Gastroesophageal sphincter (tissue), 4 donors: Measurements from ENCODE around the gene TSPAN7. TPM values are rescaled to one million over a fixed set of nuclear protein-coding genes. Genes with fewer than 3 reads are reported as not detected.

Experiments used
- ATAC-seq: fragments of 150-250 bp; one replicate; pipeline ENCODE4 v1.9.1; 2016; ENCODE audit warnings: mild to moderate bottlenecking, moderate library complexity
- H3K27ac ChIP-seq, 4 donors: fragments of 200-600 bp; sonication (generic) in 3 of 4; 1 replicate in 3 of 4; 2 replicates in 1 of 4; pipeline ENCODE4 v1.5.1; 2016 to 2019
- H3K27me3 ChIP-seq: fragments of 200-600 bp; sonication (generic); one replicate; pipeline ENCODE4 v1.5.1; 2019
- H3K36me3 ChIP-seq, 2 donors: fragments of 200-600 bp; sonication (generic); one replicate each; pipeline ENCODE4 v1.5.1; 2019; ENCODE audit warnings: control low read depth in 1 of 2
- H3K4me1 ChIP-seq, 3 donors: fragments of 200-600 bp; sonication (generic); 1 replicate in 2 of 3; 2 replicates in 1 of 3; pipeline ENCODE4 v1.5.1; 2016 to 2019; ENCODE audit warnings: control low read depth in 2 of 3
- H3K4me3 ChIP-seq, 2 donors: fragments of 200-600 bp; sonication (generic); one replicate each; pipeline ENCODE4 v1.5.1; 2019; ENCODE audit warnings: mild to moderate bottlenecking in 1 of 2, moderate library complexity in 1 of 2
- H3K9me3 ChIP-seq, 3 donors: fragments of 200-600 bp; sonication (generic); one replicate each; pipeline ENCODE4 v1.5.1; 2017 to 2019; ENCODE audit warnings: control low read depth in 2 of 3
- EP300 ChIP-seq: sonication (generic); formaldehyde crosslinking; IDR thresholded peaks from one replicate; pipeline ENCODE4 v1.6.1; 2017; ENCODE audit warnings: antibody characterized with exemption, mild to moderate bottlenecking
- POLR2A ChIP-seq, 2 donors: fragments of 450-650 bp; IDR thresholded peaks; one replicate each; pipeline ENCODE4 v1.6.1; 2017; ENCODE audit warnings: antibody characterized with exemption in 2 of 2, mild to moderate bottlenecking in 2 of 2, moderate library complexity in 1 of 2
- POLR2AphosphoS5 ChIP-seq: sonication (generic); formaldehyde crosslinking; IDR thresholded peaks from one replicate; pipeline ENCODE4 v1.6.1; 2017; ENCODE audit warnings: antibody characterized with exemption
- WGBS, 2 donors: methylation state at CpG; one replicate each; pipeline ENCODE4 v1.1.5; 2018; ENCODE audit warnings: low coverage in 1 of 2; 5-methylcytosine and 5-hydroxymethylcytosine counted together
- total RNA-seq, 4 donors: library from RNA; depleted of rRNA; stranded (reverse); fragments of >200 nt; gene quantifications; one replicate each; pipeline ENCODE4 v1.1.0, GENCODE V29; 2016
- TF ChIP-seq, protein P1 (sequence below), 4 experiments: fragments of 200-600 bp in 2 of 4; fragments of 450-650 bp in 2 of 4; sonication (generic) in 1 of 4; IDR thresholded peaks; one replicate each; pipeline ENCODE4 v1.5.1; 2017 to 2019; ENCODE audit warnings: antibody characterized with exemption in 4 of 4, mild to moderate bottlenecking in 2 of 4, moderate library complexity in 2 of 4

TSPAN7 gene
- total RNA-seq, 4 donors from 2014 or later: 6.5 to 50.5 (median 25.2) TPM

DNA sequence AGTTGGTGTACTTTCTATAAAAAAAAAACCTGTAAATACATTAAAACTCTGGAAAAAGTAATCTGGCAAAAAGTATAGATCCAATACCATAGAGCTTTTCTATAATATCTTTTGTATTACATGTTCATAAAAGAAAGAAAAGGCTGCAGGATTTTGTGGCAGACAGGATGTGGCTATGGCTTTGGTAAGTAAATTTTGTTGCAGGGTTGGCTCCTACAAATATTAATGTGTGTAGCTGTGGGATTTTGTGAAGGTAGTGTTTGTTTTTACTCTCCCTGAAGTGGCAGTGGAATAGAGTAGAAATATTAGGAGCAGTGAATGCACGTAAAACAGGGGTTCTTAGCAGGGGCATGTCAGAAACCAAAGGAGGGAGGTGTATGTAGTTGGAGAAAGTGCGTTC lies 84.8 kb downstream of the TSPAN7 start:
- no peak for TF ChIP-seq POLR2AphosphoS5
- no peak for TF ChIP-seq POLR2A (IDR thresholded peaks at IDR 0.05)
- no peak for TF ChIP-seq EP300
- TF ChIP-seq, protein P1, sequence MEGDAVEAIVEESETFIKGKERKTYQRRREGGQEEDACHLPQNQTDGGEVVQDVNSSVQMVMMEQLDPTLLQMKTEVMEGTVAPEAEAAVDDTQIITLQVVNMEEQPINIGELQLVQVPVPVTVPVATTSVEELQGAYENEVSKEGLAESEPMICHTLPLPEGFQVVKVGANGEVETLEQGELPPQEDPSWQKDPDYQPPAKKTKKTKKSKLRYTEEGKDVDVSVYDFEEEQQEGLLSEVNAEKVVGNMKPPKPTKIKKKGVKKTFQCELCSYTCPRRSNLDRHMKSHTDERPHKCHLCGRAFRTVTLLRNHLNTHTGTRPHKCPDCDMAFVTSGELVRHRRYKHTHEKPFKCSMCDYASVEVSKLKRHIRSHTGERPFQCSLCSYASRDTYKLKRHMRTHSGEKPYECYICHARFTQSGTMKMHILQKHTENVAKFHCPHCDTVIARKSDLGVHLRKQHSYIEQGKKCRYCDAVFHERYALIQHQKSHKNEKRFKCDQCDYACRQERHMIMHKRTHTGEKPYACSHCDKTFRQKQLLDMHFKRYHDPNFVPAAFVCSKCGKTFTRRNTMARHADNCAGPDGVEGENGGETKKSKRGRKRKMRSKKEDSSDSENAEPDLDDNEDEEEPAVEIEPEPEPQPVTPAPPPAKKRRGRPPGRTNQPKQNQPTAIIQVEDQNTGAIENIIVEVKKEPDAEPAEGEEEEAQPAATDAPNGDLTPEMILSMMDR (IDR thresholded peaks at IDR 0.05): no peak
- H3K9me3 ChIP-seq: no peaks in the 10 kb centered on the region
- H3K4me3 ChIP-seq: no peak overlapping the region
- no peak for ATAC-seq
- 72 to 74% methylated on average over 2 of the region's 2 CpGs for WGBS, 2 donors
- H3K27me3 ChIP-seq: no peaks in the 10 kb centered on the region
- H3K36me3 ChIP-seq: no peaks in the 10 kb centered on the region
- H3K4me1 ChIP-seq: no peaks in the 10 kb centered on the region
- no peak overlapping the region for H3K27ac ChIP-seq

DNA sequence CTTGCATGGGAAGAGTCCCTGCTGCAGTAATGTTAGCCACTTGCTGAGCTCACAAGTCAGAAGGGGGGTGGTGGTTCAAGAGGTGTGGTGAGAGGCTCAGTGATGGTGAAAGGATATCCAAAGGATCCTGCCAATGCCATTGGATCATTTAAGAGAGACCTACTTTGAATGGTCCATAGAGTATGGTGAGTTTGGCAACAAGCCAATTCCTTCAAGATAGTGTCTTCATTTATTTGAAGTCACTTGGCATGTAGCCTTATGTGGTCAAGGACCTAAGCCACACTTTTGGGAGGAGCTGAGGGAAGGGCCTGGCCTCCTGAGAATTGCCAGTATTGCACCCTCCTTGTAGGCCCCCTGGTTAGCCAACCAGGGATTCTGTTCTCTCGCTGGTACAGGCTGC lies 87.9 kb downstream of the TSPAN7 start:
- H3K9me3 ChIP-seq: no peaks in the 10 kb centered on the region

DNA sequence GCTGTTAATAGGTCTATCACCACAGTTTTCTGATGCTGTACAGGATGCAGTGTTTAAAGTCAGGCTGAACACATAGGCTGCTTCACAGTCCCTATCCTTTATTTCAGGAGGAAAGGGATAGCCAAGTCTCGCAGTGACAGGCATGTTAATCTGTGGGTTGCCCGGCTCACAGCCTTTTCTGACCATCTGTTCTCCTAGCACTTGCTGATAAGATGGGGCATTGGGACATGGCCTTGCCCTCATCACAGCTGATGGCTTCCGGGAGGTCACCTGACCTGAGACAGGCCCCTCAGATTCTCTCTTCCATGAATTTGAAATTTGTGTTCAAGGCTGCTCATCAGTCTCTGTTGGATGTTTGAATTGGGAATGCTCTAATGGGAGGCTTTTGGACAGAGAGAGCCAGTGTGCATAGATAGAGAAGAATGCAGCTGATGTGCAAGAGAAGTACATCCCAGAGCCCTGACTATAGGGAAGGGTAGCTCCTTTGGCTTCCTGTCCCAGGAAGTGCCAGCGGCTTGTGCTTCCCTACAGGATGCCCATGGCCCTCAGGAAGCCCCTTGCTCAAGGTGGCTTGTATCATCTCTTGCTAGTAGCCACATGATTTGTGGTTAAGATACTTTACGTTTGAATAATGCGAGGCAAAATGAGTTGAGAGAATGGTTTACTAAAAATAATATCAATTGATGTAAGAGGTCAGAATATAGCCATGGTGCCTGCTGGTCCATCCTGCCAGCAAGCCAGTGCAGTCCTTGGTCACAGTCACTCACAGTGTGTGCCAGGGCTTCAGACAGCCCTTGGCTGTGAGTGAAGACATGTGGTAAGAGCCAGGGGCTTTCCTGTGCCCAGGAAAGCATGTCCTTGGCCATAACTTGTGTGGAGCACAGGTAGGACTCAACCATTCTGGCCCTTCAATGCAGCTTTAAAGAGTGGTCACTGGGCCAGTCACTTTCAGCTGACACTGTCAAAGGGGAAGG lies 88.6 kb downstream of the TSPAN7 start:
- TF ChIP-seq POLR2A (IDR thresholded peaks at IDR 0.05) (no peak), POLR2AphosphoS5 (no peak)
- TF ChIP-seq, protein P1 (IDR thresholded peaks at IDR 0.05): no peak
- Histone ChIP-seq H3K9me3 (no peaks in the 10 kb centered on the region), H3K36me3 (no peaks in the 10 kb centered on the region), H3K27me3 (no peaks in the 10 kb centered on the region), H3K27ac (no peak overlapping the region), H3K4me3 (no peak overlapping the region), H3K4me1 (no peaks in the 10 kb centered on the region)
- no CpG with 5 or more reads among the region's 6 CpGs for WGBS, 2 donors
- ATAC-seq: no peak

More for the DNA sequence above, 87.9 kb downstream of the TSPAN7 start:
- no peaks in the 10 kb centered on the region for H3K36me3 ChIP-seq
- TF ChIP-seq POLR2A (IDR thresholded peaks at IDR 0.05) (no peak), EP300 (no peak), POLR2AphosphoS5 (no peak)
- TF ChIP-seq, protein P1 (IDR thresholded peaks at IDR 0.05): no peak
- no peak overlapping the region for H3K27ac ChIP-seq
- H3K27me3 ChIP-seq: no peaks in the 10 kb centered on the region
- no peak overlapping the region for H3K4me3 ChIP-seq
- no peak for ATAC-seq
- WGBS, 2 donors: 100% methylated on average over 1 of the region's 1 CpG; no CpG with 5 or more reads in 1 of the 2 donors
- no peaks in the 10 kb centered on the region for H3K4me1 ChIP-seq

DNA sequence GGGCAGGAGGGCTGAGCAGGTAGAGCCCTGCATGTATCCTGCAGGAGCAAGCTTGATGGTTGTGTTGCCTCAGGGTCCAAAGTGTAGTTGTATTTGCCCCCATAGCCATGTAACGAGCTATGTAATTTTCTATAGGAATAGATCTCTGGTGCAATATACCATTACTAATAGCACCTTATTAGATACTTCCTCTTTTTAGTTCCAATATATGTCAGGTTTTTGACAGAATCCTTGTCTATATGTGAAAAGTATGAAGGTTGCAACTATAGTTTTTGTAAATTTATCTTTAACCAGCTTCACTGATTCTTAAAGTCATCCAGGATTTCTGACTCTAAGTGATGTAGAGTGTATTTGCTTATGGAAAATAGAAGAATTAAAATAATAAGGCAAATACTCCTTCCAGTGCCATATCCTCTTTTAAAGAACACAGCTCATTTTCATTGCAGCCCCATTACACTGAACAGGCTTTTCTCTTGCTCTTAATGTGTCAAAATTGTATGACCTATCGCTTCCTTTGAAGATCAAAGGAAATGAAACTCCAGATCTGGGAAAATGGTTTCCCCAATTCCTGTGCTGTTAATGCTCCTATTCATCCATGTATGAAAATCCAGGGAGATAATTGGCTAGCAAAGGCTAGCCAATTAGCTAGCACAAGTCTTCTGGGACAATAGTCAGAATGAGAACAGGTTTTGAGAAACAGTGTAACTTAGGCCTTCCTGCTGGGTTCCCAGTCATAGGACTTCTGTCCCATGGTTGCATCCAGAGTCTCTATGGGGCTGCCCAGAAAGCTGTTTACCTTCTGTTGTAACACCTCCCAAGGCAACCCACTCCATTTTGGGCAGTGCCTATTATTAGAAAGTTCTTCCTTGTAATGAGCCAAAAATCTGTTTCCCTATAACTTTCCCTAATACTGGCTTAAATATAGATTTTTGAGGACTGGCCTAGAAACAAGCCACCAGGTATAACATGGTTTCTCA lies 90.6 kb downstream of the TSPAN7 start:
- H3K27ac ChIP-seq: no peak overlapping the region
- TF ChIP-seq, protein P1 (IDR thresholded peaks at IDR 0.05): no peak
- TF ChIP-seq POLR2A (IDR thresholded peaks at IDR 0.05) (no peak), EP300 (no peak), POLR2AphosphoS5 (no peak)
- 79 to 93% methylated on average over 2 of the region's 2 CpGs for WGBS, 2 donors

More for the DNA sequence above, 90.6 kb downstream of the TSPAN7 start:
- Histone ChIP-seq H3K36me3 (no peaks in the 10 kb centered on the region), H3K4me3 (no peak overlapping the region), H3K27me3 (no peaks in the 10 kb centered on the region), H3K9me3 (no peaks in the 10 kb centered on the region), H3K4me1 (no peaks in the 10 kb centered on the region)
- ATAC-seq: no peak
